Measurements from ENCODE around the gene TPM2. TPM values are rescaled to one million over a fixed set of nuclear protein-coding genes. Genes with fewer than 3 reads are reported as not detected.
A peak's percentile ranks its signal among the peaks of the same experiment; 100 is the strongest.
"Not testable (repeated sequence)": the region's sequence is repeated elsewhere in the genome, so short reads cannot be mapped to it uniquely, and the experiment has no call there.

Gene TPM2
- total and polyA plus RNA-seq, 4 donors = 4.2 to 31.4 (median 14.0) TPM

- DNase-seq (ENCODE audit: low spot score) = no peak
- H3K9ac ChIP-seq (ENCODE audit: low read depth in 1 of 2, low read length in 2 of 2) = no peak overlapping the region
- no peak overlapping the region for H3K27ac ChIP-seq (ENCODE audit: low read depth in 1 of 2, low read length in 2 of 2)
- 89% methylated on average over 1 of the region's 1 CpG for WGBS
- H3K36me3 ChIP-seq (ENCODE audit: control insufficient read depth in 4 of 4, insufficient read depth in 3 of 4, low read depth in 1 of 4, low read length in 3 of 4) = no peaks in the 10 kb centered on the region
- no peaks in the 10 kb centered on the region for H3K9me3 ChIP-seq (ENCODE audit: control insufficient read depth in 4 of 4, low read length in 3 of 4)
- H3K4me3 ChIP-seq (ENCODE audit: low read depth in 1 of 3, low read length in 3 of 3) = no peak overlapping the region
- H3K4me1 ChIP-seq (ENCODE audit: control insufficient read depth in 4 of 4, insufficient read depth in 4 of 4, low read length in 3 of 4) = no peaks in the 10 kb centered on the region
- H3K27me3 ChIP-seq (ENCODE audit: control insufficient read depth in 4 of 4, insufficient read depth in 4 of 4, low read length in 3 of 4) = no peaks in the 10 kb centered on the region
- TF ChIP-seq RAD21 (IDR thresholded peaks at IDR 0.05) (no peak), REST (IDR thresholded peaks at IDR 0.05) (no peak)
Observed at GRCh38 chr9:35639631-35640030, 50.1 kb downstream of the TPM2 start.

- not testable (repeated sequence) for H3K4me1 ChIP-seq (ENCODE audit: control insufficient read depth in 4 of 4, insufficient read depth in 4 of 4, low read length in 3 of 4); H3K36me3 ChIP-seq (ENCODE audit: control insufficient read depth in 4 of 4, insufficient read depth in 3 of 4, low read depth in 1 of 4, low read length in 3 of 4); H3K4me3 ChIP-seq (ENCODE audit: low read depth in 1 of 3, low read length in 3 of 3); H3K27me3 ChIP-seq (ENCODE audit: control insufficient read depth in 4 of 4, insufficient read depth in 4 of 4, low read length in 3 of 4); H3K9me3 ChIP-seq (ENCODE audit: control insufficient read depth in 4 of 4, low read length in 3 of 4); H3K27ac ChIP-seq (ENCODE audit: low read depth in 1 of 2, low read length in 2 of 2); DNase-seq (ENCODE audit: low spot score); H3K9ac ChIP-seq (ENCODE audit: low read depth in 1 of 2, low read length in 2 of 2)
- 68% methylated on average over 1 of the region's 1 CpG for WGBS
Observed at GRCh38 chr9:35639225-35639624, 50.5 kb downstream of the TPM2 start.

GRCh38 chr9:35638751-35639150 lies 51.0 kb downstream of the TPM2 start:
- H3K27ac ChIP-seq (ENCODE audit: low read depth in 1 of 2, low read length in 2 of 2); DNase-seq (ENCODE audit: low spot score); H3K4me3 ChIP-seq (ENCODE audit: low read depth in 1 of 3, low read length in 3 of 3); H3K36me3 ChIP-seq (ENCODE audit: control insufficient read depth in 4 of 4, insufficient read depth in 3 of 4, low read depth in 1 of 4, low read length in 3 of 4); H3K9ac ChIP-seq (ENCODE audit: low read depth in 1 of 2, low read length in 2 of 2); H3K9me3 ChIP-seq (ENCODE audit: control insufficient read depth in 4 of 4, low read length in 3 of 4); H3K4me1 ChIP-seq (ENCODE audit: control insufficient read depth in 4 of 4, insufficient read depth in 4 of 4, low read length in 3 of 4); H3K27me3 ChIP-seq (ENCODE audit: control insufficient read depth in 4 of 4, insufficient read depth in 4 of 4, low read length in 3 of 4): not testable (repeated sequence)
- 62% methylated on average over 7 of the region's 8 CpGs for WGBS

- H3K27me3 ChIP-seq (ENCODE audit: control insufficient read depth in 4 of 4, insufficient read depth in 4 of 4, low read length in 3 of 4); DNase-seq (ENCODE audit: low spot score); H3K9ac ChIP-seq (ENCODE audit: low read depth in 1 of 2, low read length in 2 of 2); H3K36me3 ChIP-seq (ENCODE audit: control insufficient read depth in 4 of 4, insufficient read depth in 3 of 4, low read depth in 1 of 4, low read length in 3 of 4); H3K9me3 ChIP-seq (ENCODE audit: control insufficient read depth in 4 of 4, low read length in 3 of 4); H3K4me3 ChIP-seq (ENCODE audit: low read depth in 1 of 3, low read length in 3 of 3); H3K4me1 ChIP-seq (ENCODE audit: control insufficient read depth in 4 of 4, insufficient read depth in 4 of 4, low read length in 3 of 4); H3K27ac ChIP-seq (ENCODE audit: low read depth in 1 of 2, low read length in 2 of 2): not testable (repeated sequence)
- WGBS = 95% methylated on average over 9 of the region's 9 CpGs
Observed at GRCh38 chr9:35637427-35637955, 52.2 kb downstream of the TPM2 start.

- H3K9ac ChIP-seq (ENCODE audit: low read depth in 1 of 2, low read length in 2 of 2); H3K4me1 ChIP-seq (ENCODE audit: control insufficient read depth in 4 of 4, insufficient read depth in 4 of 4, low read length in 3 of 4); H3K27me3 ChIP-seq (ENCODE audit: control insufficient read depth in 4 of 4, insufficient read depth in 4 of 4, low read length in 3 of 4); DNase-seq (ENCODE audit: low spot score); H3K36me3 ChIP-seq (ENCODE audit: control insufficient read depth in 4 of 4, insufficient read depth in 3 of 4, low read depth in 1 of 4, low read length in 3 of 4); H3K4me3 ChIP-seq (ENCODE audit: low read depth in 1 of 3, low read length in 3 of 3); H3K9me3 ChIP-seq (ENCODE audit: control insufficient read depth in 4 of 4, low read length in 3 of 4): not testable (repeated sequence)
- WGBS = 98% methylated on average over 6 of the region's 6 CpGs
- peak overlapping the region in 1 of 2 donors; percentile 28 for H3K27ac ChIP-seq (ENCODE audit: low read depth in 1 of 2, low read length in 2 of 2)
Observed at GRCh38 chr9:35636877-35637246, 52.9 kb downstream of the TPM2 start.
